HCEC 1CT (cell line): ENCODE measurements around the gene TNFSF8.

ENCODE experiments used
- DNase-seq: peaks from one replicate; pipeline ENCODE4 v3.0.0-alpha.2; 2017

Gene TNFSF8

GRCh38 chr9:114930056-114930812, at the start of gene TNFSF8:
Gene TNFSF8, minus strand, starts transcription at chr9:114930591. Its CDS starts 288 bp downstream, at chr9:114930303.
- DNase-seq: no peak

GRCh38 chr9:114973216-114973615, 42.8 kb upstream of the TNFSF8 start:
- no peak for DNase-seq

GRCh38 chr9:114972510-114973136, 42.2 kb upstream of the TNFSF8 start:
- DNase-seq: no peak

GRCh38 chr9:114969269-114969668, 38.9 kb upstream of the TNFSF8 start:
- DNase-seq: no peak

GRCh38 chr9:114968671-114969070, 38.3 kb upstream of the TNFSF8 start:
- no peak for DNase-seq

- DNase-seq: no peak
These were observed 35.2 kb upstream of the TNFSF8 start for GRCh38 chr9:114965564-114965963.

GRCh38 chr9:114962809-114963208, 32.4 kb upstream of the TNFSF8 start:
- DNase-seq: no peak

- DNase-seq: no peak
These were observed 29.9 kb upstream of the TNFSF8 start for GRCh38 chr9:114960276-114960675.

- no peak for DNase-seq
These were observed 28.4 kb upstream of the TNFSF8 start for GRCh38 chr9:114958844-114959235.

GRCh38 chr9:114958021-114958843, 27.8 kb upstream of the TNFSF8 start:
- DNase-seq: no peak

- no peak for DNase-seq
These were observed 27.2 kb upstream of the TNFSF8 start for GRCh38 chr9:114957558-114957957.

GRCh38 chr9:114954956-114955582, 24.7 kb upstream of the TNFSF8 start:
- DNase-seq: no peak

- DNase-seq: peak; percentile 83
These were observed 23.6 kb upstream of the TNFSF8 start for GRCh38 chr9:114953959-114954358.

GRCh38 chr9:114953046-114953445, 22.7 kb upstream of the TNFSF8 start:
- no peak for DNase-seq

GRCh38 chr9:114950761-114951160, 20.4 kb upstream of the TNFSF8 start:
- no peak for DNase-seq

GRCh38 chr9:114947058-114947457, 16.7 kb upstream of the TNFSF8 start:
- no peak for DNase-seq

- no peak for DNase-seq
These were observed 15.4 kb upstream of the TNFSF8 start for GRCh38 chr9:114945616-114946412.

GRCh38 chr9:114941376-114941775, 11.0 kb upstream of the TNFSF8 start:
- DNase-seq: no peak

- DNase-seq: no peak
These were observed 8.5 kb upstream of the TNFSF8 start for GRCh38 chr9:114938687-114939575.

- no peak for DNase-seq
These were observed 7.1 kb upstream of the TNFSF8 start for GRCh38 chr9:114937516-114937915.

- DNase-seq: no peak
These were observed 6.2 kb upstream of the TNFSF8 start for GRCh38 chr9:114936581-114936980.
